Sigmoid colon (tissue), 3 donors: ENCODE measurements around the gene CTCF.

Source experiments
- CTCF ChIP-seq, 4 experiments: fragments of 450-650 bp in 3 of 4; fragments of 200-600 bp in 1 of 4; IDR thresholded peaks; one replicate each; pipeline ENCODE4 v1.5.1; 2016 to 2019; ENCODE audit warnings: antibody characterized with exemption in 4 of 4, mild to moderate bottlenecking in 3 of 4, moderate library complexity in 2 of 4
- POLR2A ChIP-seq, 2 donors: fragments of 450-650 bp; IDR thresholded peaks; one replicate each; pipeline ENCODE4 v1.6.1; 2016; ENCODE audit warnings: antibody characterized with exemption in 2 of 2, mild to moderate bottlenecking in 2 of 2, moderate library complexity in 2 of 2

- TF ChIP-seq POLR2A (IDR thresholded peaks at IDR 0.05) (no peak), CTCF (IDR thresholded peaks at IDR 0.05) (no peak)
These were observed 32.6 kb downstream of the CTCF start for GRCh38 chr16:67594956-67595355.
